VCaP (cell line): ENCODE measurements around the gene PDE4D.

Experiments
- H3K27ac ChIP-seq: fragments of 450-650 bp; 2 replicates; pipeline ENCODE4 v1.5.1; 2017
- TF ChIP-seq, protein P1 (sequence below): fragments of 450-650 bp; conservative IDR thresholded peaks from 2 replicates; pipeline ENCODE4 v1.5.1; 2017; ENCODE audit warnings: mild to moderate bottlenecking, moderate library complexity

PDE4D gene

DNA sequence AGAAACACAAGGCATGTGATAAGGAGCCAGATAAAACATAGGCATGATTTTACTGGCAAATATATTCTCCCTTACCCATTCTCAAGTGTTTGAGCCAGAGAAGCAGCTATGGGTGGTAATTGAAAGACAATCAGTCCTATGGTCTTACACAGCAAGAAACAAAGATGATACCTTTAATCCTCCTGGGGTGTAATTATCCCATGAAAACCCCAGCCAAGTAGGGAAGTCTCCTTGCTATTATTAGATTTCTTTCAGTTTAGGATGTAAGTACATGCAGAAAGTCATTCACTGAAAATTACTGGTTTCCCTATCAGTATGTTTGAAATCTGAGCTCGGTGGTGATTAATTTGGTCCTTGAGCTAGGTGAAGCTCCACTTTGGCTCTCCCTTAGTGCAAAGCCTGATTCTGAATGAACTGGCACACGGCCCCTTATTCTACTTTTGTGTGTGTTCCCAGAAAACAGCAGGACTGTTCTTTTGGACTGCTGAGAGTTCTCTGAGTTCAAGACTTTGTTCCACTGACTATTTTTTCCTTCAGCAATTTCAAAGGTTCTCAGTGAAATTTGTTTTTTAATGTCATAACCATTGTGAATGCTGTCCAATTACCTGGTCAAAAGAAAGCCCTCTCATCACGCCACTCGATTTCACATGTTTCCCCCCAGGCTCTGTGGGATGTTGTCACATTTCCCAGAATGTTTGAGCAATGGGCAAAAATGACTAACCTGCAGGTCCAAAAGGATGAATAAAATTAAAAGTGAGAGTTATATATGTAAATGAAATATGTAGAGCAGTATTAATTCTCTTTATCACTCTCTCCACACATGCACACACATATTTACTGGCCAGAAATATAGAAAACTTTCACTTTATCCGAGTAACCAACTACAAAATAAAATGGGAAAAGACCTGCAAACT lies 967.6 kb downstream of the PDE4D start:
- H3K27ac ChIP-seq: no peak overlapping the region
- TF ChIP-seq, protein P1, sequence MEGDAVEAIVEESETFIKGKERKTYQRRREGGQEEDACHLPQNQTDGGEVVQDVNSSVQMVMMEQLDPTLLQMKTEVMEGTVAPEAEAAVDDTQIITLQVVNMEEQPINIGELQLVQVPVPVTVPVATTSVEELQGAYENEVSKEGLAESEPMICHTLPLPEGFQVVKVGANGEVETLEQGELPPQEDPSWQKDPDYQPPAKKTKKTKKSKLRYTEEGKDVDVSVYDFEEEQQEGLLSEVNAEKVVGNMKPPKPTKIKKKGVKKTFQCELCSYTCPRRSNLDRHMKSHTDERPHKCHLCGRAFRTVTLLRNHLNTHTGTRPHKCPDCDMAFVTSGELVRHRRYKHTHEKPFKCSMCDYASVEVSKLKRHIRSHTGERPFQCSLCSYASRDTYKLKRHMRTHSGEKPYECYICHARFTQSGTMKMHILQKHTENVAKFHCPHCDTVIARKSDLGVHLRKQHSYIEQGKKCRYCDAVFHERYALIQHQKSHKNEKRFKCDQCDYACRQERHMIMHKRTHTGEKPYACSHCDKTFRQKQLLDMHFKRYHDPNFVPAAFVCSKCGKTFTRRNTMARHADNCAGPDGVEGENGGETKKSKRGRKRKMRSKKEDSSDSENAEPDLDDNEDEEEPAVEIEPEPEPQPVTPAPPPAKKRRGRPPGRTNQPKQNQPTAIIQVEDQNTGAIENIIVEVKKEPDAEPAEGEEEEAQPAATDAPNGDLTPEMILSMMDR: no peak

DNA sequence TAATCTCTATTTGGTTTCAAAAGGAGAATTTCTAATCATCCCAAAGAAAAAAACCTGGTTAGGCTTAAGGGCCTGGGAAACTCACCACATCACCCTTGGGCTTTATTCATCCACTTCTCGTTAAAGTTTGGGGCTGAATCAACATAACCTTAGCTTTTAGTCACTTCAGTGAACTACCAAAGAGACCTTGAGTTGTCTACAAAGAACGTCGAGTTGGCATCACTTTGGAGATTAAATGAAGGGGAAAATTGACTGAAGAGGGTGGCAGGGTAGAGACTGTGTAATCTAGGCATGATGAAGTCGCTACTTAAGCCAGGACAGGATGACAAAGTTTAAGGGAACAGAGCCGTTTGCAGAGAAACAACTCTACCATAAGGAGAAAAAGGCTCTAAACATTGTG lies 969.2 kb downstream of the PDE4D start:
- H3K27ac ChIP-seq: no peak overlapping the region
- TF ChIP-seq, protein P1: no peak

DNA sequence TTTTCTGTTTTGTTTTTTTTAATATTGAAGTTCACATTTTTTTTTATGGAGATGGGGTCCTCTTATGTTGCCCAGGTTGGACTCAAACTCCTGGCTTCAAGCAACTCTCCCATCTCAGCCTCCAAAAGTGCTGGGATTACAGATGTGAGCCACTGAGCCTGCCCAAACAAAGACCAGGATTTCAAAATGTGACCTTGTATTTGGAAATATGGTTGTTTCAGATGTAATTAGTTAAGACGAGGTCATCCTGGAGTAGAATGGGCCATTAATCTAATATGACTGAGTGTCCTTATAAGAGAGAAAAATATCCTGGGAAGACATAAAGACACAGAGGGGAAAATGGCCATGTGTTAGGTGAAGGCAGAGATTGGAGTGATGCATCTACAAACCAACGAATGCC lies 970.2 kb downstream of the PDE4D start:
- TF ChIP-seq, protein P1: no peak
- H3K27ac ChIP-seq: no peak overlapping the region

DNA sequence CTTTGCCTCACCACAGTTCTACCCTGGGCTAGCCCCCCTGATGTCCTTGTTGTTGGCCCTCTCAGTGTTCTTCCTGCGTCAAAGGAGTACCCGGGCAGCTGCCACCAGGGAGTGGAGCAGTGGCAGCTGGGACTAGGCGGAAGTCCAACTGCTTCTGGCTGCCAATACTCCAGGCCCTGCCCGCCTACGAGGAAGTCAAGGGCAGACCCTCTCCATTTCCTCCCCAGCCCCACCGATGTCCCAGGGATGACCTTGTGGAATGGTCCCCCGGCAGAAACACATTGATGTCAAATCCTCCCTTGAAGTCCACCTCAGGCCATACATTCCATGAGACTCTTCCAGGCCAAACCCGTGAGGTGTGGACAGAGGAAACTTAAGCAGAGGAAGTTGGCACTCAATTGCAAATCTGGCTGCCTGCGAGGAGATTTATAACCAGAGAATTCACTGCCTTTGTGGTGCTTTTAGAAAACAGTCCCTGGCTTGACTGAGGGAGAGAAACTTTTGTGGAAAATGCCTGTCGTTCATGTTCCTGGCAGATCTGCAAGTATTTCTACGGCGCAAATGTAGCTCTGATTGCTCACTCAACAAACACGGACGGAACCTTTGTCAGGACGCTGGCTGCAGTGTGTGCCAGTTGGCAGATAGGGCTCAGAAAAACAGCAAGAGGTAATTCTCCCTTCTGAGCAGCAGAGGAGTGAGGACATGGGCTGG lies 970.9 kb downstream of the PDE4D start:
- TF ChIP-seq, protein P1: no peak
- H3K27ac ChIP-seq: no peak overlapping the region

DNA sequence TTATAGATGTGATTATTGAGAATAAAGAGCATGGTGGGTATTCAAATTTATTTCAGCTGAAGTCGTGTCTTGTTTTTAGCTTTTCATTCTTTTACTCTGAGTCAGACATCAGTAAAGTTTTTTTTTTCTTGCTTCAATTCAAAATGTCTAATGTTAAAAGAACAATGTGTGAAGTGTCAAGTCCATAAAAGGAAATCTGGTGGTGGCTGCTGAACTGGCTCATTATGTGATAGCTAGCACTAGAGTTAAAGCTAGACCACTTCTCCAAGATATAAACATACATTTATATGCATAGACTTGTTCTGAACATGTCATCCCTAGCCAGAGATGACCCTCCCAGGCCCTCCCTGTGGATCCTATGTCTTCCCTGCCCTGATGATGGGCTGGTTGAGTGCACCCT lies 972.4 kb downstream of the PDE4D start:
- TF ChIP-seq, protein P1: no peak
- no peak overlapping the region for H3K27ac ChIP-seq

DNA sequence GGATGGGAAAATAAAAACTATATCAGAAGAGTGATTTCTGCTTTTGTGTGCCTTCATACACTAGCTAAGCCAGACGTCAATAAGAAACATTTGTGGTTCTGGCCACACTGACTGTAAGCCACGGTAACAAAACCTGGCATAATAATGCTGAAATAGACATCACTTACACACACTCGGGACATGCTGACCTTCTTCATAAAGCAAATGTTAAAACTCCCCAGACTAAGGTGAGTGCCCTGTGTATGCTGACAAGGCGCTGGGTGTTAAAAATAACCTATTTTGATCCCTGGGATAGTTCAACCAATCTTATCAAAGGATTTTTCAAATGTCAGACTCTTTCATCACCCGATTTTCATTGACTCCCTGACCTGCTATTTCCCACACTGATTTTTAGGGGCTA lies 973.7 kb downstream of the PDE4D start:
- no peak overlapping the region for H3K27ac ChIP-seq
- TF ChIP-seq, protein P1: no peak
